GM12878 (cell line): Measurements from ENCODE around the gene ATP1A1. TPM values are rescaled to one million over a fixed set of nuclear protein-coding genes. Genes with fewer than 3 reads are reported as not detected.

Source experiments
- ATAC-seq: fragments of 200-7000 bp; cut with Tn5 transposase; 3 replicates; pipeline ENCODE4 v1.9.1; 2020; ENCODE audit warnings: mild to moderate bottlenecking, moderate library complexity
- BruUV-seq: library from RNA; stranded (reverse); fragments of 400-500 nt; replicated peaks from 2 replicates; lab custom pipeline; 2021; lab: Mats Ljungman, UMichigan
- CTCF ChIA-PET: fragments of 300-600 bp; sonication (Branson Sonifier 250); formaldehyde crosslinking; extraction: SDS; loops from one replicate; lab custom pipeline; 2021; ENCODE audit warnings: inconsistent platforms; lab: Yijun Ruan, JAX
- POLR2A ChIA-PET: fragments of 350-600 bp; formaldehyde crosslinking; extraction: SDS; loops from one replicate; lab custom pipeline; 2021; ENCODE audit warnings: inconsistent platforms; lab: Charles Lee
- RAD21 ChIA-PET: fragments of 300-600 bp; sonication (Branson Sonifier 250); formaldehyde crosslinking; loops from one replicate; lab custom pipeline; 2023; ENCODE audit warnings: antibody characterized with exemption; ENCODE audit not compliant: unreplicated experiment; lab: Charles Lee
- SMC1A ChIA-PET: fragments of 300-600 bp; sonication (Branson Sonifier 250); formaldehyde crosslinking; loops from one replicate; lab custom pipeline; 2023; ENCODE audit not compliant: unreplicated experiment, uncharacterized antibody; lab: Charles Lee
- DNase-seq: peaks from one replicate; pipeline ENCODE4 v3.0.0-alpha.2; 2011; ENCODE audit warnings: low read depth, low spot score
- FAIRE-seq: peaks from 3 replicates; lab custom pipeline; 2011; peaks lifted over from hg19 to GRCh38; lab: Jason Lieb, UNC
- H2AFZ ChIP-seq: 2 replicates; pipeline ENCODE4 v1.6.0; 2011; ENCODE audit warnings: low read depth, low read length, control low read depth; ENCODE audit not compliant: control insufficient read depth
- H3K27ac ChIP-seq: 2 replicates; pipeline ENCODE4 v1.5.1; 2011; ENCODE audit warnings: control low read depth; ENCODE audit not compliant: control insufficient read depth, insufficient read depth
- H3K27me3 ChIP-seq, 2 experiments: replicated peaks in 1 of 2; 2 replicates each; pipeline versions ENCODE4 v1.6.0 to v1.6.1; 2011; ENCODE audit warnings: low read length in 1 of 2; ENCODE audit not compliant: control insufficient read depth in 2 of 2, insufficient read depth in 2 of 2
- H3K36me3 ChIP-seq, 2 experiments: 2 replicates each; pipeline ENCODE4 v1.5.1; 2011; ENCODE audit warnings: low read length in 1 of 2; ENCODE audit not compliant: control insufficient read depth in 2 of 2, insufficient read depth in 2 of 2
- H3K4me1 ChIP-seq: 2 replicates; pipeline ENCODE4 v1.6.1; 2011; ENCODE audit warnings: mild to moderate bottlenecking, low read length, moderate library complexity, mixed read lengths; ENCODE audit not compliant: control insufficient read depth, insufficient read depth
- H3K4me2 ChIP-seq: 2 replicates; pipeline ENCODE4 v1.6.0; 2011; ENCODE audit warnings: control low read depth; ENCODE audit not compliant: control insufficient read depth, insufficient read depth
- H3K4me3 ChIP-seq: fragments of 200-600 bp; sonication (generic); 2 replicates; pipeline ENCODE4 v1.5.1; 2016
- H3K79me2 ChIP-seq: 2 replicates; pipeline ENCODE4 v1.6.0; 2011; ENCODE audit warnings: low read length; ENCODE audit not compliant: control insufficient read depth, insufficient read depth
- H3K9ac ChIP-seq: 2 replicates; pipeline ENCODE4 v1.8.0; 2011; ENCODE audit warnings: low read length, control low read depth, mixed read lengths; ENCODE audit not compliant: control insufficient read depth, insufficient read depth
- H3K9me3 ChIP-seq: replicated peaks from 3 replicates; pipeline ENCODE4 v1.5.1; 2011; ENCODE audit warnings: mild to moderate bottlenecking, low read length; ENCODE audit not compliant: control insufficient read depth, insufficient read depth
- H4K20me1 ChIP-seq: 2 replicates; pipeline ENCODE4 v1.6.0; 2011; ENCODE audit not compliant: control insufficient read depth, insufficient read depth
- BHLHE40 ChIP-seq, 2 experiments: fragments of 450-650 bp in 1 of 2; IDR thresholded peaks; 2 replicates each; pipeline ENCODE4 v1.6.1; 2011 to 2017; ENCODE audit warnings: low read depth in 2 of 2, borderline replicate concordance in 1 of 2, improper control_type of control experiment in 1 of 2, low read length in 1 of 2, mild to moderate bottlenecking in 1 of 2
- CBFB ChIP-seq: IDR thresholded peaks from 2 replicates; pipeline ENCODE4 v1.6.1; 2016; ENCODE audit warnings: antibody characterized with exemption, low read depth
- CBX5 ChIP-seq: sonication (generic); IDR thresholded peaks from 2 replicates; pipeline ENCODE4 v1.6.1; 2016; ENCODE audit warnings: low read depth, moderate library complexity, mild to moderate bottlenecking, inconsistent platforms
- ELK1 ChIP-seq: IDR thresholded peaks from 2 replicates; pipeline ENCODE4 v1.6.1; 2012; ENCODE audit warnings: low read depth, low read length, improper control_type of control experiment
- FOXM1 ChIP-seq: IDR thresholded peaks from 2 replicates; pipeline ENCODE4 v1.6.1; 2012; ENCODE audit warnings: low read depth, mild to moderate bottlenecking, inconsistent platforms, low read length, moderate library complexity
- MTA3 ChIP-seq: IDR thresholded peaks from 2 replicates; pipeline ENCODE4 v1.6.1; 2012; ENCODE audit warnings: low read length, inconsistent platforms, borderline replicate concordance
- MXI1 ChIP-seq: fragments of 150-350 bp; IDR thresholded peaks from 2 replicates; pipeline ENCODE4 v1.6.1; 2011; ENCODE audit warnings: low read depth, mild to moderate bottlenecking, inconsistent platforms, low read length, improper control_type of control experiment
- NFYB ChIP-seq: IDR thresholded peaks from 2 replicates; pipeline ENCODE4 v1.6.1; 2011; ENCODE audit warnings: low read depth, mild to moderate bottlenecking, low read length, improper control_type of control experiment, moderate library complexity; ENCODE audit not compliant: insufficient read depth
- RBBP5 ChIP-seq: fragments of 200-600 bp; sonication (generic); conservative IDR thresholded peaks from 2 replicates; pipeline ENCODE4 v1.6.1; 2016
- RELA ChIP-seq: fragments of 450-650 bp; IDR thresholded peaks from 2 replicates; pipeline ENCODE4 v1.8.0; 2014; ENCODE audit warnings: borderline replicate concordance; ENCODE audit not compliant: partially characterized antibody
- SKIL ChIP-seq: fragments of 450-650 bp; IDR thresholded peaks from 2 replicates; pipeline ENCODE4 v1.6.1; 2017; ENCODE audit warnings: mild to moderate bottlenecking, low read depth, inconsistent platforms; ENCODE audit not compliant: poor library complexity, severe bottlenecking
- TARDBP ChIP-seq: IDR thresholded peaks from 2 replicates; pipeline ENCODE4 v1.6.1; 2016; ENCODE audit warnings: borderline replicate concordance
- USF1 ChIP-seq: IDR thresholded peaks from 2 replicates; pipeline ENCODE4 v1.6.1; 2011; ENCODE audit warnings: borderline replicate concordance, low read depth, mild to moderate bottlenecking, moderate library complexity, mixed read lengths, low read length; ENCODE audit not compliant: insufficient read depth; ENCODE audit errors: extremely low read length
- USF2 ChIP-seq: IDR thresholded peaks from 2 replicates; pipeline ENCODE4 v1.6.1; 2011; ENCODE audit warnings: low read depth, low read length, improper control_type of control experiment, borderline replicate concordance
- WGBS: methylation state at CpG from one replicate; pipeline ENCODE4 v1.1.6; 2016; ENCODE audit warnings: low lambda C conversion rate; ENCODE audit not compliant: insufficient replicate concordance, insufficient coverage; ENCODE audit errors: missing lambda C conversion rate; 5-methylcytosine and 5-hydroxymethylcytosine counted together
- in situ Hi-C: fragments of 300-500 bp; cut with MboI; formaldehyde crosslinking; loops from 9 replicates; pipeline ENCODE4 v1.14.3; 2018; ENCODE audit warnings: mixed read lengths
- intact Hi-C: fragments of 100-400 bp; cut with micrococcal nuclease; formaldehyde crosslinking; loops from one replicate; pipeline ENCODE4 v1.14.2; 2022; ENCODE audit not compliant: unreplicated experiment
- polyA plus RNA-seq, 11 experiments: library from polyadenylated mRNA; depleted of rRNA in 4 of 11; unstranded in 6 of 11; stranded (reverse) in 5 of 11; fragments of >200 nt; fragmentation: Nextera tagmentation in 4 of 11; fragmentation: Illumina TruSeq in 1 of 11; extraction: Ambion mirVana in 4 of 11; extraction: Trizol in 1 of 11; gene quantifications; 1 replicate in 1 of 11; 2 replicates in 10 of 11; pipeline versions ENCODE4 v1.2.1 to v1.2.3, GENCODE V29; 2011 to 2016; ENCODE audit warnings: inconsistent platforms in 2 of 11, missing spikeins in 2 of 11, low read depth in 1 of 11
- total RNA-seq, 4 experiments: library from RNA; depleted of rRNA in 3 of 4; stranded (reverse); fragments of >200 nt in 3 of 4; fragmentation: Illumina TruSeq in 1 of 4; extraction: Trizol in 1 of 4; gene quantifications; 2 replicates each; pipeline versions ENCODE4 v1.2.1 to v1.2.3, GENCODE V29; 2013 to 2021
- TF ChIP-seq, protein P1 (sequence below): fragments of 450-650 bp; formaldehyde crosslinking; IDR thresholded peaks from 2 replicates; pipeline ENCODE4 v1.4.0; 2020; ENCODE audit warnings: mild to moderate bottlenecking, moderate library complexity

ATP1A1 gene
- total and polyA plus RNA-seq, 10 of the 15 experiments (the other 5 are each of a cell fraction or from before 2014, with no cell fraction given): 113 to 566 (median 313) TPM

GRCh38 chr1:116436611-116436970 is 63.5 kb downstream of the ATP1A1 start:
- FAIRE-seq (no peak), ATAC-seq (no peak), DNase-seq (no peak)
- ChIA-PET SMC1A (no interaction called here), POLR2A (no interaction called here), RAD21 (no interaction called here), CTCF (no interaction called here)
- Histone ChIP-seq H3K4me2 (no peak overlapping the region), H4K20me1 (no peaks in the 10 kb centered on the region), H2AFZ (no peak overlapping the region), H3K9me3 (no peaks in the 10 kb centered on the region), H3K4me1 (no peaks in the 10 kb centered on the region), H3K27ac (no peak overlapping the region), H3K4me3 (no peak overlapping the region), H3K27me3 (no peaks in the 10 kb centered on the region; a peak in 1 of 4 replicates), H3K36me3 (no peaks in the 10 kb centered on the region), H3K79me2 (no peaks in the 10 kb centered on the region), H3K9ac (no peak overlapping the region)
- WGBS: 100% methylated on average over 2 of the region's 2 CpGs
- in situ Hi-C loops: no loop called here
- no TSS peak for BruUV-seq
- intact Hi-C loops: no loop called here
- TF ChIP-seq CBFB (no peak), USF1 (no peak), BHLHE40 (IDR thresholded peaks at IDR 0.05; ENCODE audit: borderline replicate concordance in 1 of 2, low read depth in 2 of 2, low read length in 1 of 2) (no peak), RELA (no peak), FOXM1 (no peak), USF2 (no peak), ELK1 (no peak), SKIL (no peak), RBBP5 (no peak), NFYB (no peak), CBX5 (no peak), TARDBP (no peak), MXI1 (no peak), MTA3 (no peak)
- TF ChIP-seq, protein P1, sequence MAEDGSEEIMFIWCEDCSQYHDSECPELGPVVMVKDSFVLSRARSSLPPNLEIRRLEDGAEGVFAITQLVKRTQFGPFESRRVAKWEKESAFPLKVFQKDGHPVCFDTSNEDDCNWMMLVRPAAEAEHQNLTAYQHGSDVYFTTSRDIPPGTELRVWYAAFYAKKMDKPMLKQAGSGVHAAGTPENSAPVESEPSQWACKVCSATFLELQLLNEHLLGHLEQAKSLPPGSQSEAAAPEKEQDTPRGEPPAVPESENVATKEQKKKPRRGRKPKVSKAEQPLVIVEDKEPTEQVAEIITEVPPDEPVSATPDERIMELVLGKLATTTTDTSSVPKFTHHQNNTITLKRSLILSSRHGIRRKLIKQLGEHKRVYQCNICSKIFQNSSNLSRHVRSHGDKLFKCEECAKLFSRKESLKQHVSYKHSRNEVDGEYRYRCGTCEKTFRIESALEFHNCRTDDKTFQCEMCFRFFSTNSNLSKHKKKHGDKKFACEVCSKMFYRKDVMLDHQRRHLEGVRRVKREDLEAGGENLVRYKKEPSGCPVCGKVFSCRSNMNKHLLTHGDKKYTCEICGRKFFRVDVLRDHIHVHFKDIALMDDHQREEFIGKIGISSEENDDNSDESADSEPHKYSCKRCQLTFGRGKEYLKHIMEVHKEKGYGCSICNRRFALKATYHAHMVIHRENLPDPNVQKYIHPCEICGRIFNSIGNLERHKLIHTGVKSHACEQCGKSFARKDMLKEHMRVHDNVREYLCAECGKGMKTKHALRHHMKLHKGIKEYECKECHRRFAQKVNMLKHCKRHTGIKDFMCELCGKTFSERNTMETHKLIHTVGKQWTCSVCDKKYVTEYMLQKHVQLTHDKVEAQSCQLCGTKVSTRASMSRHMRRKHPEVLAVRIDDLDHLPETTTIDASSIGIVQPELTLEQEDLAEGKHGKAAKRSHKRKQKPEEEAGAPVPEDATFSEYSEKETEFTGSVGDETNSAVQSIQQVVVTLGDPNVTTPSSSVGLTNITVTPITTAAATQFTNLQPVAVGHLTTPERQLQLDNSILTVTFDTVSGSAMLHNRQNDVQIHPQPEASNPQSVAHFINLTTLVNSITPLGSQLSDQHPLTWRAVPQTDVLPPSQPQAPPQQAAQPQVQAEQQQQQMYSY (CRISPR knock-in tag): no peak
